ENCODE data around the gene ALK.

ALK gene

GRCh38 chr2:29921560-29921915, at the start of gene ALK:
Gene ALK (minus strand): TSS chr2:29921586. CDS start chr2:29920659, 927 bp downstream.
- no peak for FAIRE-seq

- no peak for FAIRE-seq
Observed at GRCh38 chr2:29966266-29966665, 44.9 kb upstream of the ALK start.

GRCh38 chr2:29963972-29964570, 42.7 kb upstream of the ALK start:
- no peak for FAIRE-seq

GRCh38 chr2:29962922-29963321, 41.5 kb upstream of the ALK start:
- FAIRE-seq, result no peak

- no peak for FAIRE-seq
Observed at GRCh38 chr2:29954316-29954715, 32.9 kb upstream of the ALK start.

GRCh38 chr2:29952973-29953372, 31.6 kb upstream of the ALK start:
- no peak for FAIRE-seq

GRCh38 chr2:29951576-29951975, 30.2 kb upstream of the ALK start:
- FAIRE-seq, result no peak

GRCh38 chr2:29950481-29950880, 29.1 kb upstream of the ALK start:
- FAIRE-seq, result no peak

- FAIRE-seq, result no peak
Observed at GRCh38 chr2:29949042-29949441, 27.7 kb upstream of the ALK start.

- no peak for FAIRE-seq
Observed at GRCh38 chr2:29946505-29946904, 25.1 kb upstream of the ALK start.

- no peak for FAIRE-seq
Observed at GRCh38 chr2:29942711-29943110, 21.3 kb upstream of the ALK start.

GRCh38 chr2:29940706-29941105, 19.3 kb upstream of the ALK start:
- no peak for FAIRE-seq

- FAIRE-seq, result no peak
Observed at GRCh38 chr2:29936020-29936419, 14.6 kb upstream of the ALK start.

- no peak for FAIRE-seq
Observed at GRCh38 chr2:29931818-29932217, 10.4 kb upstream of the ALK start.

- FAIRE-seq, result peak; percentile 91
Observed at GRCh38 chr2:29923110-29923721, 1.8 kb upstream of the ALK start.

GRCh38 chr2:29922605-29923004, 1.2 kb upstream of the ALK start:
- FAIRE-seq, result no peak

GRCh38 chr2:29920631-29921559, 491 bp downstream of the ALK start:
- FAIRE-seq, result no peak

- no peak for FAIRE-seq
Observed at GRCh38 chr2:29920130-29920577, 1.2 kb downstream of the ALK start.

GRCh38 chr2:29918941-29919340, 2.4 kb downstream of the ALK start:
- no peak for FAIRE-seq

GRCh38 chr2:29917781-29918180, 3.6 kb downstream of the ALK start:
- no peak for FAIRE-seq

- FAIRE-seq, result no peak
Observed at GRCh38 chr2:29916571-29916970, 4.8 kb downstream of the ALK start.

GRCh38 chr2:29910960-29911359, 10.4 kb downstream of the ALK start:
- no peak for FAIRE-seq

GRCh38 chr2:29910465-29910864, 10.9 kb downstream of the ALK start:
- no peak for FAIRE-seq

- no peak for FAIRE-seq
Observed at GRCh38 chr2:29902356-29902755, 19.0 kb downstream of the ALK start.

Data from TTC549 (cell line).